Measurements from ENCODE around the gene FAM180B. TPM values are rescaled to one million over a fixed set of nuclear protein-coding genes. Genes with fewer than 3 reads are reported as not detected.
A peak's percentile ranks its signal among the peaks of the same experiment; 100 is the strongest.

The FAM180B gene
- total and polyA plus RNA-seq, 2 of the 8 experiments (the other 6 are each of a cell fraction or from before 2014, with no cell fraction given) = 0.09 TPM; not detected in 1

- TF ChIP-seq BRCA1 (IDR thresholded peaks at IDR 0.05; ENCODE audit: low read depth, low read length) (0 out of 2 replicates have a peak, but pooled peaks have one; percentile 30), MAFK (IDR thresholded peaks at IDR 0.05; ENCODE audit: low read depth, low read length) (peak; percentile 8; the same call in 1 of the 2 replicates), CBX8 (IDR thresholded peaks at IDR 0.05; ENCODE audit: borderline replicate concordance, low read depth, low read length) (no peak), RXRA (IDR thresholded peaks at IDR 0.05; ENCODE audit: insufficient read depth, low read depth, low read length) (no peak), JUND (IDR thresholded peaks at IDR 0.05; ENCODE audit: low read length) (no peak), ATF3 (IDR thresholded peaks at IDR 0.05; ENCODE audit: insufficient read depth, low read depth, low read length) (no peak), RFX5 (IDR thresholded peaks at IDR 0.05; ENCODE audit: borderline replicate concordance, low read depth, low read length) (no peak), BCL11A (IDR thresholded peaks at IDR 0.05; ENCODE audit: low read depth in 2 of 2, low read length in 2 of 2) (no peak)
Observed at GRCh38 chr11:47578524-47579494, 7.7 kb upstream of the FAM180B start, which contains the start of the genes KBTBD4 and NDUFS3 (continued).
